H1 (cell line): ENCODE measurements around the gene OPCML. TPM values are rescaled to one million over a fixed set of nuclear protein-coding genes. Genes with fewer than 3 reads are reported as not detected.

Source experiments
- CTCF ChIA-PET: fragments of 300-600 bp; sonication (Branson Sonifier 250); formaldehyde crosslinking; loops from one replicate; lab custom pipeline; 2021; ENCODE audit not compliant: partially characterized antibody; lab: Charles Lee
- POLR2A ChIA-PET: fragments of 300-600 bp; sonication (Branson Sonifier 250); formaldehyde crosslinking; loops from one replicate; lab custom pipeline; 2021; ENCODE audit warnings: inconsistent platforms; ENCODE audit not compliant: partially characterized antibody; lab: Charles Lee
- DNase-seq, 2 experiments: peaks; one replicate each; pipeline versions ENCODE4 v3.0.0 to v3.0.0-alpha.2; 2010 to 2022; ENCODE audit warnings: low spot score in 2 of 2, low read depth in 1 of 2, mixed read lengths in 1 of 2
- FAIRE-seq: peaks from 2 replicates; lab custom pipeline; 2011; peaks lifted over from hg19 to GRCh38; lab: Jason Lieb, UNC
- H2AFZ ChIP-seq: 2 replicates; pipeline ENCODE4 v1.8.1; 2012; ENCODE audit warnings: low read length, inconsistent platforms
- H2AK5ac ChIP-seq: 2 replicates; pipeline ENCODE4 v1.6.1; 2013; ENCODE audit warnings: low read depth, low read length
- H2BK120ac ChIP-seq: replicated peaks from 2 replicates; pipeline ENCODE3; 2013; ENCODE audit warnings: low read depth, low read length, inconsistent platforms
- H2BK12ac ChIP-seq: 2 replicates; pipeline ENCODE4 v1.6.1; 2013; ENCODE audit warnings: low read depth, low read length
- H2BK15ac ChIP-seq: 2 replicates; pipeline ENCODE4 v1.6.1; 2013; ENCODE audit warnings: low read length
- H2BK20ac ChIP-seq: 2 replicates; pipeline ENCODE4 v1.6.1; 2013; ENCODE audit warnings: low read length
- H2BK5ac ChIP-seq: 2 replicates; pipeline ENCODE4 v1.6.1; 2013; ENCODE audit warnings: low read depth, low read length
- H3K14ac ChIP-seq: 2 replicates; pipeline ENCODE4 v1.6.1; 2013; ENCODE audit warnings: inconsistent platforms; ENCODE audit not compliant: insufficient read length
- H3K18ac ChIP-seq: 2 replicates; pipeline ENCODE4 v1.6.1; 2013; ENCODE audit warnings: low read length; ENCODE audit errors: extremely low read depth
- H3K23ac ChIP-seq: 2 replicates; pipeline ENCODE4 v1.6.1; 2013; ENCODE audit warnings: inconsistent platforms; ENCODE audit not compliant: insufficient read length
- H3K23me2 ChIP-seq: 2 replicates; pipeline ENCODE4 v1.6.1; 2013; ENCODE audit warnings: low read depth, low read length
- H3K27ac ChIP-seq: 2 replicates; pipeline ENCODE4 v1.6.1; 2011; ENCODE audit warnings: low read depth, low read length, inconsistent platforms
- H3K27me3 ChIP-seq, 4 experiments: replicated peaks in 1 of 4; 1 replicate in 1 of 4; 2 replicates in 3 of 4; pipeline versions ENCODE4 v1.6.1 to v1.8.1; 2011 to 2013; ENCODE audit warnings: low read length in 3 of 4, mild to moderate bottlenecking in 3 of 4, inconsistent platforms in 2 of 4, mixed read lengths in 2 of 4, moderate library complexity in 1 of 4; ENCODE audit not compliant: control insufficient read depth in 3 of 4, insufficient read depth in 3 of 4; ENCODE audit errors: extremely low read depth in 1 of 4
- H3K36me3 ChIP-seq, 4 experiments: 2 replicates each; pipeline versions ENCODE4 v1.6.1 to v1.8.1; 2011 to 2013; ENCODE audit warnings: mild to moderate bottlenecking in 4 of 4, low read length in 3 of 4, moderate library complexity in 2 of 4, control low read depth in 1 of 4, inconsistent platforms in 1 of 4; ENCODE audit not compliant: insufficient read depth in 4 of 4, control insufficient read depth in 2 of 4
- H3K4ac ChIP-seq: replicated peaks from 2 replicates; pipeline ENCODE3; 2013; ENCODE audit warnings: low read length, low read depth, mixed read lengths, inconsistent platforms; ENCODE audit not compliant: insufficient read length
- H3K4me1 ChIP-seq, 4 experiments: replicated peaks in 1 of 4; 1 replicate in 1 of 4; 2 replicates in 3 of 4; pipeline versions ENCODE4 v1.6.1 to v1.8.1; 2011 to 2013; ENCODE audit warnings: low read length in 3 of 4, inconsistent platforms in 2 of 4, mixed read lengths in 1 of 4; ENCODE audit not compliant: insufficient read depth in 4 of 4, control insufficient read depth in 3 of 4
- H3K4me2 ChIP-seq, 2 experiments: 2 replicates each; pipeline versions ENCODE4 v1.6.1 to v1.8.1; 2011 to 2013; ENCODE audit warnings: low read depth in 2 of 2, low read length in 2 of 2, control low read depth in 1 of 2, inconsistent platforms in 1 of 2, mild to moderate bottlenecking in 1 of 2; ENCODE audit not compliant: insufficient read depth in 1 of 2
- H3K4me3 ChIP-seq, 4 experiments: fragments of 200-600, 300-600 bp in 1 of 4; sonication (generic), shearing (Covaris generic), sonication (Bioruptor Twin) in 1 of 4; 2 replicates each; pipeline versions ENCODE4 v1.5.1 to v1.8.1; 2011 to 2016; ENCODE audit warnings: low read length in 4 of 4, low read depth in 3 of 4, control low read depth in 2 of 4, inconsistent platforms in 2 of 4, mild to moderate bottlenecking in 2 of 4, mixed read lengths in 1 of 4, moderate library complexity in 1 of 4; ENCODE audit not compliant: insufficient read depth in 2 of 4; ENCODE audit errors: extremely low read depth in 1 of 4
- H3K56ac ChIP-seq: replicated peaks from 2 replicates; pipeline ENCODE3; 2013; ENCODE audit warnings: low read depth, mild to moderate bottlenecking, mixed read lengths, low read length, inconsistent platforms; ENCODE audit not compliant: insufficient read length
- H3K79me1 ChIP-seq: 2 replicates; pipeline ENCODE4 v1.6.1; 2013; ENCODE audit warnings: low read depth, low read length, control low read depth
- H3K79me2 ChIP-seq, 2 experiments: 2 replicates each; pipeline versions ENCODE4 v1.6.1 to v1.8.1; 2012 to 2013; ENCODE audit warnings: low read length in 2 of 2, mild to moderate bottlenecking in 2 of 2, inconsistent platforms in 1 of 2; ENCODE audit not compliant: insufficient read depth in 2 of 2, control insufficient read depth in 1 of 2
- H3K9ac ChIP-seq, 4 experiments: replicated peaks in 1 of 4; 1 replicate in 1 of 4; 2 replicates in 3 of 4; pipeline versions ENCODE4 v1.6.1 to v1.8.1; 2011 to 2013; ENCODE audit warnings: low read depth in 3 of 4, low read length in 3 of 4, control low read depth in 2 of 4, mild to moderate bottlenecking in 2 of 4, moderate library complexity in 2 of 4, inconsistent platforms in 1 of 4; ENCODE audit errors: extremely low read depth in 1 of 4
- H3K9me3 ChIP-seq, 2 experiments: 2 replicates each; pipeline versions ENCODE4 v1.6.1 to v1.8.1; 2012 to 2013; ENCODE audit warnings: mild to moderate bottlenecking in 2 of 2, moderate library complexity in 2 of 2, control low read depth in 1 of 2, inconsistent platforms in 1 of 2, low read depth in 1 of 2, low read length in 1 of 2, mixed read lengths in 1 of 2; ENCODE audit not compliant: insufficient read depth in 2 of 2
- H4K20me1 ChIP-seq, 2 experiments: replicated peaks in 1 of 2; 2 replicates each; pipeline versions ENCODE3 to v1.8.1; 2011 to 2013; ENCODE audit warnings: inconsistent platforms in 2 of 2, low read length in 2 of 2, mild to moderate bottlenecking in 1 of 2; ENCODE audit not compliant: insufficient read depth in 2 of 2, control insufficient read depth in 1 of 2
- H4K5ac ChIP-seq: 2 replicates; pipeline ENCODE4 v1.6.1; 2013; ENCODE audit warnings: low read length, low read depth, mixed read lengths, inconsistent platforms; ENCODE audit not compliant: insufficient read length
- H4K8ac ChIP-seq: 2 replicates; pipeline ENCODE4 v1.8.0; 2013; ENCODE audit warnings: mild to moderate bottlenecking, moderate library complexity, low read length, inconsistent platforms; ENCODE audit not compliant: insufficient read depth; ENCODE audit errors: extremely low read depth
- H4K91ac ChIP-seq: replicated peaks from 2 replicates; pipeline ENCODE3; 2013; ENCODE audit warnings: low read length, mixed read lengths, inconsistent platforms; ENCODE audit not compliant: insufficient read length
- KDM1A ChIP-seq: fragments of 200-600, 300-600 bp; sonication (generic); IDR thresholded peaks from 2 replicates; pipeline ENCODE4 v1.7.1; 2016; ENCODE audit warnings: mild to moderate bottlenecking, low read length, borderline replicate concordance
- NRF1 ChIP-seq: IDR thresholded peaks from 2 replicates; pipeline ENCODE4 v1.6.1; 2011; ENCODE audit warnings: mild to moderate bottlenecking, low read depth, low read length, improper control_type of control experiment
- WGBS, 2 experiments: shearing (Covaris generic) in 1 of 2; methylation state at CpG; one replicate each; pipeline versions ENCODE4 v1.1.6 to v1.1.7; 2013 to 2015; ENCODE audit warnings: low lambda C conversion rate in 2 of 2, mixed read lengths in 2 of 2, inconsistent platforms in 1 of 2, low coverage in 1 of 2, missing lambda C conversion rate in 1 of 2; ENCODE audit not compliant: insufficient replicate concordance in 2 of 2, insufficient coverage in 1 of 2, insufficient read length in 1 of 2; ENCODE audit errors: extremely low coverage in 1 of 2, missing lambda C conversion rate in 1 of 2; 5-methylcytosine and 5-hydroxymethylcytosine counted together
- polyA plus RNA-seq, 7 experiments: library from polyadenylated mRNA; depleted of rRNA in 3 of 7; stranded (reverse) in 5 of 7; unstranded in 2 of 7; fragments of >200 nt in 5 of 7; fragments of 200-250 nt in 2 of 7; gene quantifications; 1 replicate in 5 of 7; 2 replicates in 1 of 7; 4 replicates in 1 of 7; pipeline versions ENCODE4 v1.2.1 to v1.2.3, GENCODE V29; 2011 to 2013; ENCODE audit warnings: missing spikeins in 2 of 7, mixed read lengths in 2 of 7
- total RNA-seq: library from RNA; stranded (reverse); fragmentation: NEBNext Ultra II Directional; extraction: Animal tissue kit (Norgen Biotek cat#: 25700); gene quantifications from 2 replicates; pipeline ENCODE4 v1.2.1, GENCODE V29; 2021

OPCML gene
- total and polyA plus RNA-seq, 2 of the 8 experiments (the other 6 are each of a cell fraction or from before 2014, with no cell fraction given): 2.3 to 3.1 TPM

- H3K36me3 ChIP-seq: no peaks in the 10 kb centered on the region
- H3K27me3 ChIP-seq: no peaks in the 10 kb centered on the region
- CTCF ChIA-PET: interaction anchor here (1.1 kb wide), 1 partner anchor 21 kb away, joined by 4 read pairs; no protein-coding TSS in a partner anchor
- H4K8ac ChIP-seq: no peak overlapping the region
- H3K18ac ChIP-seq: no peak overlapping the region
- H3K9me3 ChIP-seq: no peaks in the 10 kb centered on the region
- peaks cover 0 to 2% (median 0%) of the 10 kb centered on the region in 4 experiments; a peak in 2 of 7 replicates for H3K4me1 ChIP-seq
- H3K79me2 ChIP-seq: no peaks in the 10 kb centered on the region
- no peak overlapping the region for H2AFZ ChIP-seq
- no peak overlapping the region for H3K4ac ChIP-seq
- no peaks in the 10 kb centered on the region for H3K23me2 ChIP-seq
- WGBS, 2 experiments: 93% methylated on average over 5 of the region's 5 CpGs; no CpG with 5 or more reads in 1 of the 2 experiments
- POLR2A ChIA-PET: interaction anchor here (0.6 kb wide), 1 partner anchor 700 kb away, joined by 4 read pairs; no protein-coding TSS in a partner anchor
- DNase-seq (no peak), FAIRE-seq (no peak)
- H3K23ac ChIP-seq: no peak overlapping the region
- H3K79me1 ChIP-seq: no peaks in the 10 kb centered on the region
- no peak overlapping the region for H3K56ac ChIP-seq
- H4K91ac ChIP-seq: no peak overlapping the region
- H2BK12ac ChIP-seq: no peak overlapping the region
- H3K9ac ChIP-seq: no peak overlapping the region
- no peak overlapping the region for H2BK120ac ChIP-seq
- no peak overlapping the region for H3K14ac ChIP-seq
- no peak overlapping the region for H2BK5ac ChIP-seq
- no peak overlapping the region for H4K5ac ChIP-seq
- no peak overlapping the region for H3K4me2 ChIP-seq
- H2BK15ac ChIP-seq: no peak overlapping the region
- H2AK5ac ChIP-seq: no peak overlapping the region
- H2BK20ac ChIP-seq: no peak overlapping the region
- H4K20me1 ChIP-seq: no peaks in the 10 kb centered on the region
- no peak overlapping the region for H3K27ac ChIP-seq
- H3K4me3 ChIP-seq: no peak overlapping the region
- TF ChIP-seq KDM1A (no peak), NRF1 (no peak)
- TF ChIP-seq, all 59 proteins: peak for 0
These were observed 184.3 kb downstream of the OPCML start for GRCh38 chr11:133347988-133348387.
